Kidney (tissue), 14 donors: ENCODE measurements around the gene SORT1. TPM values are rescaled to one million over a fixed set of nuclear protein-coding genes. Genes with fewer than 3 reads are reported as not detected.

Experiments used
- DNase-seq, 5 donors: peaks; one replicate each; pipeline ENCODE4 v3.0.0-alpha.2; 2013 to 2020
- FAIRE-seq: peaks from 2 replicates; lab custom pipeline; 2012; peaks lifted over from hg19 to GRCh38; lab: Jason Lieb, UNC
- H3K27ac ChIP-seq, 2 donors: one replicate each; pipeline ENCODE4 v1.7.0; 2013; ENCODE audit warnings: low read depth in 2 of 2, low read length in 2 of 2, inconsistent platforms in 1 of 2
- H3K27me3 ChIP-seq: one replicate; pipeline ENCODE4 v1.7.1; 2013; ENCODE audit warnings: low read length, inconsistent platforms; ENCODE audit not compliant: control insufficient read depth, insufficient read depth
- H3K36me3 ChIP-seq, 3 donors: one replicate each; pipeline versions ENCODE4 v1.7.0 to v1.7.1; 2013; ENCODE audit warnings: low read length in 3 of 3, control low read depth in 1 of 3, inconsistent platforms in 1 of 3; ENCODE audit not compliant: insufficient read depth in 3 of 3, control insufficient read depth in 2 of 3
- H3K4me1 ChIP-seq, 3 donors: one replicate each; pipeline versions ENCODE4 v1.7.0 to v1.7.1; 2013; ENCODE audit warnings: low read length in 3 of 3, inconsistent platforms in 1 of 3, low read depth in 1 of 3; ENCODE audit not compliant: control insufficient read depth in 2 of 3, insufficient read depth in 2 of 3
- H3K4me3 ChIP-seq, 3 donors: one replicate each; pipeline versions ENCODE4 v1.7.0 to v1.8.1; 2013; ENCODE audit warnings: low read length in 3 of 3, control low read depth in 1 of 3, inconsistent platforms in 1 of 3
- H3K9ac ChIP-seq, 3 donors: one replicate each; pipeline versions ENCODE4 v1.7.0 to v1.7.1; 2013; ENCODE audit warnings: low read length in 3 of 3, control low read depth in 1 of 3, inconsistent platforms in 1 of 3
- H3K9me3 ChIP-seq, 3 donors: one replicate each; pipeline versions ENCODE4 v1.7.0 to v1.7.1; 2013; ENCODE audit warnings: low read length in 3 of 3, control low read depth in 1 of 3, inconsistent platforms in 1 of 3; ENCODE audit not compliant: control insufficient read depth in 2 of 3, insufficient read depth in 1 of 3
- CTCF ChIP-seq: IDR thresholded peaks from 3 replicates; pipeline ENCODE4 v1.5.1; 2012; ENCODE audit warnings: mild to moderate bottlenecking, moderate library complexity, borderline replicate concordance; ENCODE audit not compliant: insufficient read depth; ENCODE audit errors: extremely low read depth
- intact Hi-C: fragments of 100-400 bp; cut with DNase I; formaldehyde crosslinking; loops from one replicate; pipeline ENCODE4 v1.11.1; 2022
- polyA plus RNA-seq: library from polyadenylated mRNA; stranded (reverse); fragments of 350-450 nt; fragmentation: Illumina TruSeq; extraction: RNeasy Lipid Tissue Mini Kit (QIAGEN cat#74804); gene quantifications from one replicate; pipeline ENCODE4 v1.2.3, GENCODE V29; 2014; ENCODE audit warnings: low read depth, low replicate concordance; ENCODE audit not compliant: insufficient read depth
- total RNA-seq: library from RNA; stranded (reverse); fragmentation: NEBNext Ultra II Directional; extraction: Animal tissue kit (Norgen Biotek cat#: 25700); gene quantifications from one replicate; pipeline ENCODE4 v1.2.1, GENCODE V29; 2021
- donor health status: control.
- donor health status: control.
- donor health status: control.
- donor health status: control.
- donor health status: control.
- donor health status: DM: yes; HTN: yes; CAD: no.
- donor health status: Normal renal cell carcinoma (clear cell type).

The SORT1 gene
- total and polyA plus RNA-seq, 2 donors from 2014 or later, result 33.5 to 169 TPM

DNA sequence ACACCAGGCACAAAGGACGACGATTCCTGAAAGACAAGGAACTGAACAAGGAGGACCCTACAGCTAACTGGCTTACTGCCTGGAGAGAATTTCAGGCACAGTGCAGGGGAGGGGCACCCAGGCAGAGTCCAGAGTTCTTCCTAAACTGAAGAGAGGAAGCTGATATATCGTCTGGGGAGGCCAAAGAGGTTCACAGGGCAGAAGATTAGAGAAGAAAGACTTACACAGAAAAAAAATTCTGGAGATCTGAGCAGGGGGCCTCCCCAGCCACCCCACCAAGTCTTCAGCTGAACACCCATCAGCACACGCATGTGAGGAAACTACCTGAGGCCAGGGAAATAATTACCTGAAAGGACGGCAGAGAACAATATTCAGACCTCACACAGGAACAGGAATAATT, 24.6 kb downstream of the SORT1 start:
- H3K27ac ChIP-seq, result no peak overlapping the region
- intact Hi-C loops, result no loop called here
- no peak for FAIRE-seq

DNA sequence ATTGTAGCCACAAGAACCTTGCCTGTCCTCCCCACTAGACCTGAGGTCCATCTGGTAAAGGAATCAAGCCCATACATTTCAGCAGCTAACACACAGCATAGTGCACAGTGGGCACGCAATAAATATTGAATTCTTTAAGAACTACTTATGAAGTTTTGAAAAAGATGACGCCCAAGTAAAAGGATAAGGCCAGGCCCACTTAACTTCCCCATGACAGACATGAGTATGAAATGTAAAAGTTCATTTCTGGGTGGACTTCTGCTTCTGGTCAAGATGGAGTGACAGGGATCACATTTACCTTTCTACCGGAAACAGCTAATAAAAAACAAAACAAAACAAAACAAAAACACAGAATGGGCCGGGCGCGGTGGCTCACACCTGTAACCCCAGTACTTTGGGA, 25.4 kb downstream of the SORT1 start:
- H3K27me3 ChIP-seq, result no peaks in the 10 kb centered on the region
- no peak for TF ChIP-seq CTCF
- no peak overlapping the region for H3K27ac ChIP-seq
- H3K9ac ChIP-seq, result no peak overlapping the region
- DNase-seq, result no peak
- H3K4me1 ChIP-seq, result peaks cover 0 to 16% (median 14%) of the 10 kb centered on the region in 3 donors
- H3K9me3 ChIP-seq, result no peaks in the 10 kb centered on the region
- intact Hi-C loops, result no loop called here
- FAIRE-seq, result no peak
- H3K36me3 ChIP-seq, result no peaks in the 10 kb centered on the region
- no peak overlapping the region for H3K4me3 ChIP-seq

More for the DNA sequence above, 24.6 kb downstream of the SORT1 start:
- Histone ChIP-seq H3K27me3 (no peaks in the 10 kb centered on the region), H3K36me3 (no peaks in the 10 kb centered on the region), H3K4me3 (peak overlapping the region in 1 of 3 donors; percentile 20), H3K9ac (no peak overlapping the region), H3K4me1 (peaks cover 0 to 16% (median 14%) of the 10 kb centered on the region in 3 donors), H3K9me3 (no peaks in the 10 kb centered on the region)
- TF ChIP-seq CTCF, result no peak
- no peak for DNase-seq

DNA sequence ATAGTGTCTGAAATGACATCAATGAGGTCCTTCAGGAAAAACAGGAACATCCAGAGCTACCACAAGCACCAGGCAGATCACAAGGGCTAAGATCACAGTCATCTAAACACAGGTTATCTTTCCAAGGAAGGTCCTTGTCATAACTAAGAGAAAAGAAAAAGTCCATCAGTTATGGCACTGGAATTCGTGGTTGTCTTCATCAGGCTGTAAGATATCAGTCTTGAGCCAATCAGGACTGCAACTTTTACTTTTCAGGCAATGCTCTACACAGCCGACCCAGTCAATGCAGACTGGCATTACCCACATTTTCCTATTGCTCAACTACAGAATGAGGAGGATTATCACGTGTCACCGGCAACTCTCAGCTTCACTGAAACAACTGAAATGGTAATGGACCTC, 26.4 kb downstream of the SORT1 start:
- Histone ChIP-seq H3K4me1 (peaks cover 0 to 16% (median 14%) of the 10 kb centered on the region in 3 donors), H3K9ac (no peak overlapping the region), H3K27ac (peak overlapping the region; percentile 61 to 67), H3K9me3 (no peaks in the 10 kb centered on the region), H3K36me3 (peaks cover 0 to 9% (median 6%) of the 10 kb centered on the region in 3 donors), H3K27me3 (no peaks in the 10 kb centered on the region), H3K4me3 (no peak overlapping the region)
- TF ChIP-seq CTCF, result no peak
- FAIRE-seq (no peak), DNase-seq (no peak)
- intact Hi-C loops, result no loop called here
